Mesenchymal stem cell (in vitro differentiated cells and primary cell): ENCODE results near the gene ABCB9.

Source experiments
- DNase-seq: peaks from one replicate; pipeline ENCODE4 v3.0.0-alpha.2; 2013
- H2AFZ ChIP-seq: one replicate; pipeline ENCODE4 v1.6.1; 2013; ENCODE audit warnings: low read depth, mild to moderate bottlenecking, control low read depth, inconsistent platforms, low read length, moderate library complexity
- H2AK5ac ChIP-seq: 2 replicates; pipeline ENCODE4 v1.6.1; 2013; ENCODE audit warnings: low read length, moderate library complexity, mild to moderate bottlenecking, inconsistent platforms; ENCODE audit not compliant: severe bottlenecking
- H2BK120ac ChIP-seq: one replicate; pipeline ENCODE4 v1.6.1; 2013; ENCODE audit warnings: low read depth, mild to moderate bottlenecking, inconsistent platforms, low read length, moderate library complexity
- H2BK12ac ChIP-seq, 2 experiments: one replicate each; pipeline ENCODE4 v1.6.1; 2013; ENCODE audit warnings: inconsistent platforms in 2 of 2, low read length in 2 of 2, mild to moderate bottlenecking in 2 of 2, moderate library complexity in 2 of 2, control low read depth in 1 of 2
- H2BK15ac ChIP-seq: one replicate; pipeline ENCODE4 v1.6.1; 2013; ENCODE audit warnings: mild to moderate bottlenecking, low read depth, inconsistent platforms; ENCODE audit not compliant: poor library complexity, severe bottlenecking
- H2BK5ac ChIP-seq: 2 replicates; pipeline ENCODE4 v1.6.1; 2013; ENCODE audit warnings: low read depth, mild to moderate bottlenecking, low read length, control low read depth, inconsistent platforms; ENCODE audit not compliant: poor library complexity, severe bottlenecking
- H3K14ac ChIP-seq, 2 experiments: one replicate each; pipeline ENCODE4 v1.6.1; 2013; ENCODE audit warnings: inconsistent platforms in 2 of 2, low read length in 2 of 2, control low read depth in 1 of 2, mild to moderate bottlenecking in 1 of 2, moderate library complexity in 1 of 2
- H3K18ac ChIP-seq, 2 experiments: one replicate each; pipeline ENCODE4 v1.6.1; 2013; ENCODE audit warnings: inconsistent platforms in 2 of 2, low read length in 2 of 2, control low read depth in 1 of 2, low read depth in 1 of 2, mild to moderate bottlenecking in 1 of 2
- H3K23ac ChIP-seq, 2 experiments: one replicate each; pipeline ENCODE4 v1.6.1; 2013; ENCODE audit warnings: inconsistent platforms in 2 of 2, low read length in 2 of 2, mild to moderate bottlenecking in 2 of 2, moderate library complexity in 2 of 2, control low read depth in 1 of 2
- H3K27ac ChIP-seq: 2 replicates; pipeline ENCODE4 v1.5.1; 2013; ENCODE audit warnings: mild to moderate bottlenecking, moderate library complexity, low read length, control low read depth, inconsistent platforms; ENCODE audit not compliant: poor library complexity, severe bottlenecking
- H3K27me3 ChIP-seq, 2 experiments: 2 replicates each; pipeline versions ENCODE4 v1.6.1 to v1.7.0; 2013; ENCODE audit warnings: low read length in 2 of 2, mild to moderate bottlenecking in 2 of 2, moderate library complexity in 2 of 2, control low read depth in 1 of 2, inconsistent platforms in 1 of 2; ENCODE audit not compliant: control insufficient read depth in 1 of 2, insufficient read depth in 1 of 2
- H3K36me3 ChIP-seq, 2 experiments: 2 replicates each; pipeline versions ENCODE4 v1.6.1 to v1.7.0; 2013; ENCODE audit warnings: low read length in 2 of 2, control low read depth in 1 of 2, inconsistent platforms in 1 of 2, low read depth in 1 of 2, mild to moderate bottlenecking in 1 of 2; ENCODE audit not compliant: insufficient read depth in 2 of 2, control insufficient read depth in 1 of 2
- H3K4ac ChIP-seq, 2 experiments: one replicate each; pipeline ENCODE4 v1.6.1; 2013; ENCODE audit warnings: inconsistent platforms in 2 of 2, low read length in 2 of 2, mild to moderate bottlenecking in 2 of 2, moderate library complexity in 2 of 2, control low read depth in 1 of 2, low read depth in 1 of 2
- H3K4me1 ChIP-seq: 2 replicates; pipeline ENCODE4 v1.6.1; 2013; ENCODE audit warnings: low read depth, low read length, control low read depth; ENCODE audit not compliant: control insufficient read depth, insufficient read depth
- H3K4me2 ChIP-seq: 2 replicates; pipeline ENCODE4 v1.6.1; 2013; ENCODE audit warnings: low read length, mild to moderate bottlenecking, inconsistent platforms; ENCODE audit not compliant: poor library complexity, severe bottlenecking
- H3K4me3 ChIP-seq, 2 experiments: 2 replicates each; pipeline versions ENCODE4 v1.5.1 to v1.7.0; 2013; ENCODE audit warnings: low read length in 2 of 2, mild to moderate bottlenecking in 2 of 2, control low read depth in 1 of 2, low read depth in 1 of 2; ENCODE audit not compliant: insufficient read depth in 1 of 2
- H3K79me1 ChIP-seq: replicated peaks from 2 replicates; pipeline ENCODE4 v1.6.1; 2013; ENCODE audit warnings: mild to moderate bottlenecking, control low read depth, low read length, inconsistent platforms; ENCODE audit not compliant: poor library complexity, severe bottlenecking
- H3K9ac ChIP-seq: 2 replicates; pipeline ENCODE4 v1.7.0; 2013; ENCODE audit warnings: mild to moderate bottlenecking, low read length, moderate library complexity
- H3K9me3 ChIP-seq: 2 replicates; pipeline ENCODE4 v1.7.0; 2013; ENCODE audit warnings: mild to moderate bottlenecking, low read length; ENCODE audit not compliant: control insufficient read depth
- H4K8ac ChIP-seq: one replicate; pipeline ENCODE4 v1.6.1; 2013; ENCODE audit warnings: inconsistent platforms, mild to moderate bottlenecking, low read length, moderate library complexity
- H4K91ac ChIP-seq: one replicate; pipeline ENCODE4 v1.6.1; 2013; ENCODE audit warnings: mild to moderate bottlenecking, low read length, inconsistent platforms
- WGBS: methylation state at CpG from one replicate; pipeline ENCODE4 v1.1.7; 2013; ENCODE audit warnings: mixed read lengths; 5-methylcytosine and 5-hydroxymethylcytosine counted together

Gene ABCB9

DNA sequence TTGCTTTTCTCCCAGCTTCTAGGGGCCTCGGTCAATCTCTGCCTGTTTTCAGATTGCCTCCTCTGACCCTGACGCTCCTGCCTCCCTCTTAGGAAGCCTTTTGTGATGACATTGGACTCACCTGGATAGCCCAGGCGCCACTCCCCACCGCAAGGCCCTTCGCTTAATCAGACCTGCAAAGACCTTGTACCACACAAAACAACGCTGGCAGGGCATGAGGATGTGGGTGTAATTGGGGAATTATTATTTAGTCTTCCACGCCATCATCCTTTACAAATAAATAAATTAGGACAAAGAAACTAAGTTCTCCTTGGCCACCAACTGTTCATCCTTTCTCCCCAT is 62.6 kb downstream of the ABCB9 start:
- H3K9me3 ChIP-seq, result no peaks in the 10 kb centered on the region
- no peak overlapping the region for H2BK120ac ChIP-seq
- no peak overlapping the region for H2AK5ac ChIP-seq
- H2BK12ac ChIP-seq, result no peak overlapping the region
- peaks cover 4% of the 10 kb centered on the region for H3K4me1 ChIP-seq
- no peaks in the 10 kb centered on the region for H3K36me3 ChIP-seq
- no peaks in the 10 kb centered on the region for H3K27me3 ChIP-seq
- 81% methylated on average over 3 of the region's 7 CpGs for WGBS
- H3K14ac ChIP-seq, result no peak overlapping the region
- no peak overlapping the region for H3K4ac ChIP-seq
- peak overlapping the region; percentile 1 for H4K8ac ChIP-seq
- H3K18ac ChIP-seq, result no peak overlapping the region
- no peak overlapping the region for H3K4me2 ChIP-seq
- no peak overlapping the region for H2AFZ ChIP-seq
- H3K4me3 ChIP-seq, result no peak overlapping the region
- H3K9ac ChIP-seq, result no peak overlapping the region
- H2BK15ac ChIP-seq, result no peak overlapping the region
- H3K23ac ChIP-seq, result no peak overlapping the region
- no peak overlapping the region for H3K27ac ChIP-seq
- H4K91ac ChIP-seq, result no peak overlapping the region
- no peak for DNase-seq
- no peaks in the 10 kb centered on the region for H3K79me1 ChIP-seq
- H2BK5ac ChIP-seq, result no peak overlapping the region

DNA sequence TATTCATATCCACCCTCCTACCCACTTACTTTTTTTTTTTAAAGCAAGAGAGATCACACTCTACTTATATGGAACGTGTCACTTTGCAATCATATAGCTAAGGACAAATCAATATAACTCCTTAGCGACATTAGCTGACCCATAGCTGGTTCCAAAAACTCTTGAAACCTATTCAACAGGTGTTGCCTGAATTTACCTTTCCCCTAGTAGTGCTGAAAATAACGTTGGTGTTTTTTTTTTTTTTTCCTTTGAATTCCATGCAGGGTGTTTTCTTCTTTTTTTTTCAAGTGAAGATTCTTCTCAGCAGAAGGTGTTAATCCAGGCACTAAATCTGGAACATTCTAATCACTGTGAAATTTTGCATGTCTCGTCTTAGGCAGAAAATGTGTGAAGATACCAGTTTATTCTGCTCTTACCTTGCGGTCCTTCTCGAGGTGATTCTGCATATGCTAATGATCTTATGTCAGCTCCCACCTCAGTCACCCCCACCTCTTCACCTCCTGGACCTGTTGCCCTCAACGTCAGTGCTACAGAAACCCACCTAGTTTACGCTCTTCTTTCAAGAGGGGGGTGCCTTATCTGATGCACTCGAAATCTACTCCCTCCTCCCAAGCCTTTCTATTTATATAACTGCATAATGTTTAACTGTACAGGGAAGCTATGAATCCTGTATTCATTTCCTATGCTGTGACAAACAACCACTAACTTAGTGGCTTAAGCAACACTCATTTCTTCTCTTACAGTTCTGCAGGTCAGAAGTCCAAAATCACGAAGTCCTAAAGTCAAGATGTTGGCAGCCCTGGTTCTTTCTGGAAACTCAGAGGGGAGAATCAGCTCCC is 63.2 kb downstream of the ABCB9 start:
- no peak overlapping the region for H2AFZ ChIP-seq
- H2BK12ac ChIP-seq, result no peak overlapping the region
- no peak overlapping the region for H3K4ac ChIP-seq
- no peak overlapping the region for H2BK15ac ChIP-seq
- no peak overlapping the region for H2BK120ac ChIP-seq
- no peaks in the 10 kb centered on the region for H3K79me1 ChIP-seq
- H3K9me3 ChIP-seq, result no peaks in the 10 kb centered on the region
- no peaks in the 10 kb centered on the region for H3K27me3 ChIP-seq
- H3K14ac ChIP-seq, result no peak overlapping the region
- no peak overlapping the region for H3K4me2 ChIP-seq
- no peak overlapping the region for H3K18ac ChIP-seq
- no peak overlapping the region for H3K9ac ChIP-seq
- no peaks in the 10 kb centered on the region for H3K36me3 ChIP-seq
- H2AK5ac ChIP-seq, result no peak overlapping the region
- H3K4me3 ChIP-seq, result no peak overlapping the region
- no peak overlapping the region for H4K91ac ChIP-seq
- no peak for DNase-seq
- 47% methylated on average over 8 of the region's 10 CpGs for WGBS
- H4K8ac ChIP-seq, result peak overlapping the region; percentile 1
- H3K23ac ChIP-seq, result no peak overlapping the region
- H3K27ac ChIP-seq, result no peak overlapping the region
- H3K4me1 ChIP-seq, result peaks cover 4% of the 10 kb centered on the region
- no peak overlapping the region for H2BK5ac ChIP-seq

DNA sequence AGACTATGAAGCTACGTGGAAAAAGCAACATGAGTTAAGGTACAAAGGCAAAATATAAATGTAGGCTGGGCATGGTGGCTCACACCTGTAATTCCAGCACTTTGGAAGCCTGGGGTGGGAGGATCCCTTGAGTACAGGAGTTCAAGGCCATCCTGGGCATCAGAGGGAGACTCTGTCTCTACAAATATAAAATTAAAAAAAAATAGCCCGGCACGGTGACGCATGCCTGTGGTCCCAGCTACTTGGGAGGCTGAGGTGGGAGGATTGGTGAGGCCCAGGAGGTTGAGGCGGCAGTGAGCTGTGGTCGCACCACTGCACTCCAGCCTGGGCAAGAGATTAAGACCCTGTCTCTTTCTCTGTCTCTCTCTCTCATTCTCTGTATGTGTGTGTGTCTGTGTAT is 66.4 kb downstream of the ABCB9 start:
- Histone ChIP-seq H3K9ac (no peak overlapping the region), H3K4me1 (peaks cover 10% of the 10 kb centered on the region), H2BK120ac (no peak overlapping the region), H2BK5ac (no peak overlapping the region), H3K14ac (no peak overlapping the region), H3K4me3 (no peak overlapping the region), H2BK15ac (no peak overlapping the region), H4K91ac (no peak overlapping the region), H4K8ac (no peak overlapping the region), H3K27me3 (no peaks in the 10 kb centered on the region), H2BK12ac (no peak overlapping the region), H2AK5ac (no peak overlapping the region), H3K36me3 (no peaks in the 10 kb centered on the region), H3K27ac (no peak overlapping the region), H3K79me1 (no peaks in the 10 kb centered on the region), H3K18ac (no peak overlapping the region), H3K4ac (no peak overlapping the region), H3K9me3 (no peaks in the 10 kb centered on the region), H3K23ac (no peak overlapping the region), H2AFZ (no peak overlapping the region), H3K4me2 (no peak overlapping the region)
- no peak for DNase-seq
- WGBS, result 93% methylated on average over 6 of the region's 6 CpGs

DNA sequence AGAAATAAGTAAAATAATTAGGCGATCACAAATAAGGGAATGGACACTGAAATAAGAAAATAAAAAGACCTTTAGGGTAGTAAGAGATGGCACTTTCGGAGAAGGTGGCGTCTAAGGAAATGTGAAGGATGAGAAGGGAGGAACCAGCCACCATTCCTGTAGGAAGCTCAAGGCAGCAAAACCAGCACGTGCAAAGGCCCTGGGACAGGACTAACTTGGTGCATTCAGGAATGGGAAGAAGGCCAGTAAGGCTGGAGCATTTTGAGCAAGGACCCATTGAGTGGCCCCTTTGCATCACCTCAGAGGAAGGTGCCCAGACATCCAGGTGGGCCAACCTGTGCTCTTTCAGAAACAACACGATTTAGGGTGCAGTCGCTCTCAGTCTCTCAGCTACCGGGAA is 69.6 kb downstream of the ABCB9 start:
- H4K8ac ChIP-seq, result no peak overlapping the region
- no peak overlapping the region for H3K18ac ChIP-seq
- no peaks in the 10 kb centered on the region for H3K9me3 ChIP-seq
- no peaks in the 10 kb centered on the region for H3K27me3 ChIP-seq
- no peak overlapping the region for H3K4ac ChIP-seq
- no peak overlapping the region for H3K4me2 ChIP-seq
- no peak overlapping the region for H3K14ac ChIP-seq
- no peak overlapping the region for H3K27ac ChIP-seq
- H3K4me1 ChIP-seq, result peaks cover 19% of the 10 kb centered on the region
- DNase-seq, result no peak
- H2AK5ac ChIP-seq, result no peak overlapping the region
- H3K79me1 ChIP-seq, result no peaks in the 10 kb centered on the region
- H3K4me3 ChIP-seq, result no peak overlapping the region
- no peak overlapping the region for H2BK12ac ChIP-seq
- H2AFZ ChIP-seq, result no peak overlapping the region
- WGBS, result 96% methylated on average over 6 of the region's 7 CpGs
- H3K9ac ChIP-seq, result peak overlapping the region; percentile 98
- H3K36me3 ChIP-seq, result no peaks in the 10 kb centered on the region
- no peak overlapping the region for H4K91ac ChIP-seq
- H2BK15ac ChIP-seq, result no peak overlapping the region
- no peak overlapping the region for H3K23ac ChIP-seq
- H2BK5ac ChIP-seq, result no peak overlapping the region
- no peak overlapping the region for H2BK120ac ChIP-seq
